Measurements from ENCODE around the gene NR2C2.

NR2C2 gene

DNA sequence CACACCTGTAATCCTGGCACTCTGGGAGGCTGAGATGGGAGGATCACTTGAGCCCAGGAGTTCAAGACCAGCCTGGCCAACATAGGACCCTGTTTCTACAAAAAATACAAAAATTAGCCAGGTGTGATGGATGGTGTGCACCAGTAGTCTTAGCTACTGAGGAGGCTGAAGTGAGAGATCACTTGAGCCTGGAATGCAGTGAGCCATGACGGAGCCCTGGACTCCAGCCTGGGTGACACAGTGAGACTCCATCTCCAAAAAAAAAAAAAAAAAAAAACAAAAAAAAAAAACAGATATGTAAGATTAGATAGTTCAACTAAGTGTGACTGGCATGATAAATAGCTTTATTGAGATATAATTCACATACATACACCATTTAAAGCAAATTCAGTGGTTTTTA, 141.8 kb downstream of the NR2C2 start:
- DNase-seq, result no peak
- intact Hi-C loops (cut with DNase I), result no loop called here

DNA sequence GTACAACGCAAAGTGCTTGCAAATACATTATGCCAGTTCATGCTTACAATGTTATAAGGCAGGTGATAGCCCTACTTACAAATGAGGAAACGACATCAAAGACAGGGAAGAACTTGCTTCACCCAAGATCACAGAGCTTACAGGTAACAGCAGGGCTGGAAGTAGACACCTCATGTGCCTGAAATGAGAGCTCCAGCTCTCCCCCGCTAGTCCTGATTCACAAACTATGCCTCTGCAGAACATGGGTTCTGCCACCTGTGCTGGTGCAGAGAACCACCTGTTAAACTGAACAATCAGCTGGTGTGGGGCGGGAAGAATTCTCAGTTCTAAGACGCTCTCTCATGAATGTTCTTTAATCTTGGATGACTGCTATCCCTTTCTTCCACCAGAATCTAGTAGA, 144.2 kb downstream of the NR2C2 start:
- intact Hi-C loops (cut with DNase I), result no loop called here

DNA sequence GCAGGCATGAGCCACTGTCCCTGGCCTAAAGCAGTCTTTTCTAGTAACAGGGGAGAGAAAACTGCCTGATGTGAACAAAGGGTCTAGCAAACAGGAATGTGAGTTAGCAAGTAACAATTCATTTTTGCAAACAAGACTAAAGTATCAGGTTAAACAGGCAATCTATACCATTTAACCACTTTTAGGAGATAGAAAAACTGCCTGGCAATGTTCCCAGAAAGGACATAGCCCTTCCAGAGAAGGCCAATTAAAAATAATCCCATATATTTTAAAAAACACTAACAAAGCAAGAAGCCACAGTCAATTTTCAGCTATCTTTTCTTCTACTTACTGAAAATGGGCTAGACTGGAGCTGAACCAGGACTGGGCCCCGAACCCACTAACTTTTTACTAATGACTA, 145.3 kb downstream of the NR2C2 start:
- DNase-seq, result no peak
- intact Hi-C loops (cut with DNase I), result no loop called here

More for the DNA sequence above, 144.2 kb downstream of the NR2C2 start:
- DNase-seq, result no peak

DNA sequence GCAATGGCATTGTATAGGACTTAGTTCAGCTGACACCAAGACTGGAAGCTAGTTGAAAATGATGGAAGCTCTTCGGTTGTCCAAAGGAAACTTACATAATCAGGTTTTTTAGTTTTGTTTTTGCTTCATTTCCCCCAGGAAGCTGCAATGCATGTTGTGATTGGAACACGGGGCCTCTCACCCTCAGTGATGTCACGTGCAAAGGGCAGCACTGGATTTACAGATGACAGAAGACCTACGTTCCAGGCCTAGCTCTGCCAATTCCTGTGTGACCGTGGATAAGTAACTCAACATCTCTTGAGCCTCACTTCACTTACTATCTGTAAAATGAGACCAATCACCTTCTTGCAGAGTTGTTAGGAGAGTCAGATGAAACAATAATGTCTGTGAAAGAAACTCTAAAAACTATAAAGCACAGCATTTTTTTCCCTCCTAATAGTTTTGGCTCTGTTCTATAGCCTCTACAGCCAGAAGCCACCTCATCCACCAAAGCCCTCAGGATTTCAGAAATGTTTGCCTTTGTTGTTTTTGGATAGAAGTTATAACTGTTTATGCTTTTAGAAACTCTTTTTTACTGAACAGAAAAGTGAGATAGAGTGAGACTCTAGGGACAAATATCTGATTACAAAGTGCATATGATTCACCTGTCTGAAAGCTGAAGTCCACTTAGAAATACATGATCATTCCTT, 146.9 kb downstream of the NR2C2 start:
- intact Hi-C loops (cut with DNase I), result no loop called here
- no peak for DNase-seq

DNA sequence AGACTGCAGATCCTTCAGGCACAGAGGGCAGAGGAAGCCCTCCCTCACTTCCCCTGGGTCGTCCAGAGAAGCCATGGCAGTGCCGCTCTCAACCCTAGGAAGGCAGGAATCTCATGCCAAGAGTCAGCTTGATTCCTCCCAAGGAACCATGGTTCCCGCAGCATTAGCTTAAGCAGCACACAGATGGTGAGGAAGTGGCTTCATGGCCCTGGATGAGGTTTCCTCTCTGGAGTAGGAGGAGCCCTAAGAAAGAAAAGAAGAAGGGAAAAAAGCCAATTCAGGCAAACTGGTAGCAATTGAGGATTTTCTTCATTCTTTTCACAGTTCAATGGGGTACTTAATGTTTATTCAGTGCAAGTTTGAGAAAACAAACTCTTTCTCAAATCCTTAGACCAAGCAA, 148.7 kb downstream of the NR2C2 start:
- intact Hi-C loops (cut with DNase I), result loop anchor here (5.0 kb wide), 2 partner anchors 149 to 444 kb away; partner anchors contain the start of genes CCDC174 and NR2C2
- DNase-seq, result peak in 1 of 10 donors; percentile 13

DNA sequence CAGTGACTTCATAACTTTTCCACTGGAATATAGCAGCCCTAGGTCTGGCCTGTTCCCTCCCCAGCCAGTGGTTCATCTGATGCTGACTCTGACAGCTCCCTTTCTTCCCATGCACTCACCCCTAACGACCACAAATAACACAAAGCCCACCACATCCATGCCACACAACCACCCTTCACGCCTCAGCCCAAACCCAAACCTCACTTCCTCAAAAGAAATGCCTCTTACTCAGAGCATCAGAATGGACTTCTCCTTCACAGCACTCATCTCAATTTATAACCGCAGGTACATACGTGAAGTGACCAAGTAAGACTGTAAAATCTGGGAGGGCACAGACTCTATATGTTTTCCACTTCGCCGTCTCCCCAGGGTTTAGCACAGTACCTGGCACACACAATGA, 150.5 kb downstream of the NR2C2 start:
- DNase-seq, result no peak
- intact Hi-C loops (cut with DNase I), result loop anchor here (5.0 kb wide), 2 partner anchors 151 to 446 kb away; partner anchors contain the start of genes CCDC174 and NR2C2
